GM12873 (cell line): Measurements from ENCODE around the gene WDR45.

ENCODE experiments used
- TF ChIP-seq, protein P1 (sequence below): IDR thresholded peaks from 2 replicates; pipeline ENCODE4 v1.5.1; 2012; ENCODE audit warnings: low read depth, mild to moderate bottlenecking, moderate library complexity, low read length, control low read depth; ENCODE audit not compliant: insufficient read depth; ENCODE audit errors: missing control alignments

Gene WDR45

DNA sequence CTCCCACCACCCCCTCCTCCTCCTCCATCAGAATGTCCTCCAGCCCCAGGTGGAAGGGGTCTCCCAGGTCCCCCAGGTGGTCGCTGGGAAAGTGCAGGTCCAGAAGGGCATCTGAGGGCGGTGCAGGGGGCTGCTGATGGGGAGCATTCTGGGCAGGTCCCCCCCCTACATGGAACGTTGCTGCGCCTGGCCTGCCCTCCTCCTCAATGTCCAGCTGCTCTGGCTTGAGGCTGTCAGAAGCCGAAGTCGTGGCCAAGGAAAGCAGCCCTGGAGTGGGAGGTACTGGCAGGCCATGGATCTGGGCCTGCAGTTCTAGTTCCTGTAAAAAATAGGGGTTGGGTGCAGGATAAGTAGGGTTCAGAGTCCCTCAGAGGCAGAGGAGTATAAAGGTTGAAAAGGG is 49.4 kb downstream of the WDR45 start:
- TF ChIP-seq, protein P1, sequence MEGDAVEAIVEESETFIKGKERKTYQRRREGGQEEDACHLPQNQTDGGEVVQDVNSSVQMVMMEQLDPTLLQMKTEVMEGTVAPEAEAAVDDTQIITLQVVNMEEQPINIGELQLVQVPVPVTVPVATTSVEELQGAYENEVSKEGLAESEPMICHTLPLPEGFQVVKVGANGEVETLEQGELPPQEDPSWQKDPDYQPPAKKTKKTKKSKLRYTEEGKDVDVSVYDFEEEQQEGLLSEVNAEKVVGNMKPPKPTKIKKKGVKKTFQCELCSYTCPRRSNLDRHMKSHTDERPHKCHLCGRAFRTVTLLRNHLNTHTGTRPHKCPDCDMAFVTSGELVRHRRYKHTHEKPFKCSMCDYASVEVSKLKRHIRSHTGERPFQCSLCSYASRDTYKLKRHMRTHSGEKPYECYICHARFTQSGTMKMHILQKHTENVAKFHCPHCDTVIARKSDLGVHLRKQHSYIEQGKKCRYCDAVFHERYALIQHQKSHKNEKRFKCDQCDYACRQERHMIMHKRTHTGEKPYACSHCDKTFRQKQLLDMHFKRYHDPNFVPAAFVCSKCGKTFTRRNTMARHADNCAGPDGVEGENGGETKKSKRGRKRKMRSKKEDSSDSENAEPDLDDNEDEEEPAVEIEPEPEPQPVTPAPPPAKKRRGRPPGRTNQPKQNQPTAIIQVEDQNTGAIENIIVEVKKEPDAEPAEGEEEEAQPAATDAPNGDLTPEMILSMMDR: no peak

DNA sequence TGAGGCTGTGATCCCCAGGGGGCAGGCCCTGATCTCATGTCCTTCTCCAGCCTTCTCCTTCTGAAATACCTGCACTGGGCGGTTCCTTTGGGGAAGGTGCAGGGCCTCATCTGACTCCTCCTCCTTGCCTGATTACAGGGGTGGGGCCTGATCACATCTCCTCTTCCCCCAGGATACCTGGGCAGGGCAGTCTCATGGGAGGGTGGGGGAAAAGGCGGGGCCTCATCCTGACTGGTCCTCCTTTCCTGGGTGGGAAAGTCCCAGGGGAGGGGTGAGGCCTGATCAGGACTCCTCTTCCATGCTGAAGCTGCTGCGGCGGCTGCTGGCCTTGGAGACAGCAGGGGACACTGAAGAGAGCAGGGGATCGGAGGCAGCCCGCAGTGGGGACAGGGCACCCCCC is 49.8 kb downstream of the WDR45 start:
- TF ChIP-seq, protein P1: no peak
